ENCODE data around the gene ZNF22.
A peak's percentile ranks its signal among the peaks of the same experiment; 100 is the strongest.
"Not testable (repeated sequence)": the region's sequence is repeated elsewhere in the genome, so short reads cannot be mapped to it uniquely, and the experiment has no call there.

Gene ZNF22

DNA sequence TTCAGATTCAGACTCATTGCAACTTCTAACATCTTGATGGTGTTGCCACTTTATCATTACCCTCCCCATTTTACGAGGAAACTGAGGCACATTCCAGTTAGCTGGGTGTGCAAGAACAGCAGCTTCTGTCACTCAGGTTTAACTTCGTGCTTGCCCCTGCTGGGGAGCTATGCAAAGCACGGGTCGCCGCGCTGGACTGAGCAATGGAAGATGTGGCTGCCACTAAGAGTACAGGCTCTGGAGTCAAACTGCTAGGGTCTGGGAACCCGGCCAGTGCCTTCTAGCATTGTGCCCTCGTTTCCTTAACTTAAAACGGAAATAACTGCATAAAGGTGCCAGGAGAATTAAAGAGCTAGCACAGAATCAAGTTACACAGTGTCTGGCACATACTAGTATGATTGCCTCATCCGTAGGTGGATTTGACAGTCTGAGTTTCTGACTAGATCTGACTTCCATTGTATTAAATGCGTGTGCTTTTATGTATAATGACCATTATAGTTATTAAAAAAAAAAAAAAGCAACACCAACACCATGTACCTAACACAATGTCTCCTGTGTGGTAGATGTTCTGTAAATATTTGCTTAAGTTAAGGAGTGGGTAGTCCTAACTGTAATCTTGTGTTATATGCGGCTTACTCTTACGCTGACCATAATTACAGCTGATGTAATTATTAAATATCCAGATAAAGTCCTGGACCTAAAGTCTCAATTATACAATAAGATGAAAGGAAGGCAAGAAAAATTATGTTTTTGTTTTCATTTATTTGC, 842 bp downstream of the ZNF22 start:
- Mint-ChIP-seq H3K27ac (peak overlapping the region; percentile 89), H3K4me1 (ENCODE audit: low read depth) (peaks cover 31% of the 10 kb centered on the region), H3K4me3 (peak overlapping the region; percentile 91), H3K27me3 (no peaks in the 10 kb centered on the region), H3K36me3 (peaks cover 36% of the 10 kb centered on the region), H3K9me3 (ENCODE audit: low read depth) (peaks cover 12% of the 10 kb centered on the region)

DNA sequence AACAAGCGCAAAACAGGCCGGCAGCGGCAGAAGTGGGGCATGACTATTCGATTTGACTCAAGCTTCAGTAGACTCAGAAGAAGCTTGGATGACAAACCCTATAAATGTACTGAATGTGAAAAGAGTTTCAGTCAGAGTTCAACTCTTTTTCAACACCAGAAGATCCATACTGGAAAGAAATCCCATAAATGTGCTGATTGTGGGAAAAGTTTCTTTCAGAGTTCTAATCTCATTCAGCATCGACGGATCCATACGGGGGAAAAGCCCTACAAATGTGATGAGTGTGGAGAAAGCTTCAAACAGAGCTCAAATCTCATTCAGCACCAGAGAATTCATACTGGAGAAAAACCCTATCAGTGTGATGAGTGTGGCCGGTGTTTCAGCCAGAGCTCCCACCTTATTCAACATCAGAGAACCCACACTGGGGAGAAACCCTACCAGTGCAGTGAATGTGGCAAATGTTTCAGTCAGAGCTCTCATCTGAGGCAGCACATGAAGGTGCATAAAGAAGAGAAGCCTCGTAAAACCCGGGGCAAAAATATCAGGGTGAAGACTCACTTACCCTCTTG, 2.8 kb downstream of the ZNF22 start:
- peaks cover 12% of the 10 kb centered on the region for H3K9me3 Mint-ChIP-seq (ENCODE audit: low read depth)

DNA sequence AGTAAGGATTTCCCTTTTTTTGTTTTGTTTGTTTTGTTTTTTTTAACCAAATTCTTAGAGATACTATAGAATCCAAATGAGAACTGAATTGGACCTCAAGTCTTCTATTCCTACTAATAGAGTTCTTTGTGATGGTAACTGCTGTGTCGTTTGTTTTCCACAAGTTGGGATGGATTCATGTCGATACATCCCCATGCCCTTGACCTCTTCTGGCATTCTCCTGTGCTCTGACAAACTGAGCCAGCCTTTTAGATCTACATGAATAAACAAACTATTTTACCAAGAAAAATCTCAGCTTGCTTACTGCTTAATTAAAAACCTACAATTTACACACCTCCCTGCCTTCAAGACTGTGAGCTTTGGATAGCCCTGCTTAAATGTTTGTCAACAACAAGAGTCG, 3.9 kb downstream of the ZNF22 start:
- Mint-ChIP-seq H3K27me3 (no peaks in the 10 kb centered on the region), H3K27ac (no peak overlapping the region), H3K4me3 (no peak overlapping the region), H3K9me3 (ENCODE audit: low read depth) (peaks cover 12% of the 10 kb centered on the region), H3K4me1 (ENCODE audit: low read depth) (peaks cover 28% of the 10 kb centered on the region), H3K36me3 (peaks cover 36% of the 10 kb centered on the region)

More for the DNA sequence above, 2.8 kb downstream of the ZNF22 start:
- H3K4me3 Mint-ChIP-seq = no peak overlapping the region
- peaks cover 28% of the 10 kb centered on the region for H3K4me1 Mint-ChIP-seq (ENCODE audit: low read depth)
- H3K36me3 Mint-ChIP-seq = peaks cover 36% of the 10 kb centered on the region
- H3K27me3 Mint-ChIP-seq = no peaks in the 10 kb centered on the region
- peak overlapping the region; percentile 16 for H3K27ac Mint-ChIP-seq

DNA sequence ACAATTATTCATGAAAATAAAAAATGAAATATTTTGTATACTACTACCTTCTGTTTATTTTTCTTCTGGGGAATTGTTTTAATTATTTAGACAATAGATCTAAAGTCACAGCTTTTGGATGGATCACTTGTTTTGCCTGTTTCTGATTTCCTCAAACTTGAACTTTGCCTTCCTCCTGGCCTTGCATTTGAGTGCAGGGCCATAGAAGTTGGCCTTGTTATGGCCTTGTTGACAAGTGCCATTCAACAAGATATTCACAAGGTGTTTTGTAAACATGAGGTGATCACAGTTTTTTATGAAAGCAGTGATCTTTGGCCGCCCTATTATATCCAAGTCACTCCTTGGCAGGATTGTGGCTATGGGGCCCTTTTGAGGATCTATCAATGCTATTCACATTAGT, 4.6 kb downstream of the ZNF22 start:
- peaks cover 36% of the 10 kb centered on the region for H3K36me3 Mint-ChIP-seq
- H3K4me3 Mint-ChIP-seq = no peak overlapping the region
- peaks cover 21% of the 10 kb centered on the region for H3K4me1 Mint-ChIP-seq (ENCODE audit: low read depth)
- peaks cover 12% of the 10 kb centered on the region for H3K9me3 Mint-ChIP-seq (ENCODE audit: low read depth)
- no peak overlapping the region for H3K27ac Mint-ChIP-seq
- H3K27me3 Mint-ChIP-seq = no peaks in the 10 kb centered on the region

DNA sequence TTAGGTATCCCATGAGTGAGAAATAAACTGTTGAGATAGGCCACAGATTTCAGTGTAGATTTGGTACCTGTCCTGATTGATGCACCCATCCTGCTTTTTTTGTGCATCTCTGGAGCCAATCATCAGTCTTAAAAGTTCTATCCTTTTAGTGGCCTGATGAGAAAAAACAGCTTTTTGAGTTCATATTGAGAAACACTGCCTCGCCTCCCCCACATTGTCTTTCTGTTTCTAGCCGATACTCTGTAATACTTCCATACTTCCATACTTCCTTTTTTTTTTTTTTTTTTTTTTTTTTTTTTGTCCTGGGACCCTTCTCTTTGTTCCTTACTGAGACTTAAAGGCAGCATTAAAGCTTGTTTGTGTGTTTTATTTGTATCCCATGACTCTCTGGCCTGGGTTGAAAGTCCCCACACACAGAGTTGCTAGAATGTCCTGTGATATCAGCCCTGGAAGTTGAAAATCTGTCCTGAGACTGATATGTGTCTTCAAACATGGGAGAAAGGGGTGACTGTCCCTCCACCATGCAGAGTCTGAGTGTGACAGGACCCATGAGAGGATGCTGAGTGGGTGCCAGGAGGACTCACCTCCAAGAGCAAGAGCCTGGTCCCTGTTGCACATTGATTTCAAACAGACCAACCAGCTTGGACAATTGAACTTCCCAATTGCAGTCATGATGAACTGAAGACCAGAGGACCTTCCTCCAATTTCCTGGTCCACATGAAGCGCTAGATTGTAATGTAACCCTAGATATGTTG, 5.7 kb downstream of the ZNF22 start:
- peaks cover 12% of the 10 kb centered on the region for H3K9me3 Mint-ChIP-seq (ENCODE audit: low read depth)
- peaks cover 36% of the 10 kb centered on the region for H3K36me3 Mint-ChIP-seq
- H3K27me3 Mint-ChIP-seq = no peaks in the 10 kb centered on the region
- no peak overlapping the region for H3K4me3 Mint-ChIP-seq
- H3K27ac Mint-ChIP-seq = no peak overlapping the region
- H3K4me1 Mint-ChIP-seq (ENCODE audit: low read depth) = peaks cover 15% of the 10 kb centered on the region

DNA sequence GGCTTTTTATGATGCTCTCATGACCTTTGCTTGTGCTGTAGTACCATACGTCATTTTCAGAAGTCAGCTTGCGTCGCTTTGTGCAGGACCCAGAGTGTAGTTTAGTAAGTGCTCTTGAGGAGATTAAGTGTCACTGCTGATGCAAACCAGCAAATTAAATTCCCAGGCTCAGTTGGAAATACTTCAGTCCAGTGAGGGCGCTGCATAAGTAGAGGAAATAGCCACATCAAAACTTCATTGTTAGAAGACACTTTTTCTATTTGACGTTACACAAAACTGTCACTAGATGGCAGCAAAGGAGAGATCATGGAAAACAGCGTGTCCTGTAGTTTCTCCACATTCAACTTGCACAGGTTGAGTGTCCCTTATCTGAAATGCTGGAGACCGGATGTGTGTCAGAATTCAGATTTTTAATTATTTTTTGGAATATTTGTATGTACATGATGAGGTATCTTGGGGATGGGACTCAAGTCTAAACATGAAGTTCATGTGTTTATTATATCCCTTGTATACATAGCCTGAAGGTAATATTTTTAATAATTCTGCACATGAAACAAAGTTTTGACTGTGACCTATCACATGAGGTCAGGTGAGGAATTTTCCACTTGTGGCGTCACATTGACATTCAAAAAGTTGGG, 7.9 kb downstream of the ZNF22 start:
- Mint-ChIP-seq H3K9me3 (ENCODE audit: low read depth) (peaks cover 4% of the 10 kb centered on the region), H3K36me3 (peaks cover 20% of the 10 kb centered on the region), H3K27ac (no peak overlapping the region), H3K4me3 (no peak overlapping the region), H3K4me1 (ENCODE audit: low read depth) (peaks cover 4% of the 10 kb centered on the region), H3K27me3 (no peaks in the 10 kb centered on the region)

DNA sequence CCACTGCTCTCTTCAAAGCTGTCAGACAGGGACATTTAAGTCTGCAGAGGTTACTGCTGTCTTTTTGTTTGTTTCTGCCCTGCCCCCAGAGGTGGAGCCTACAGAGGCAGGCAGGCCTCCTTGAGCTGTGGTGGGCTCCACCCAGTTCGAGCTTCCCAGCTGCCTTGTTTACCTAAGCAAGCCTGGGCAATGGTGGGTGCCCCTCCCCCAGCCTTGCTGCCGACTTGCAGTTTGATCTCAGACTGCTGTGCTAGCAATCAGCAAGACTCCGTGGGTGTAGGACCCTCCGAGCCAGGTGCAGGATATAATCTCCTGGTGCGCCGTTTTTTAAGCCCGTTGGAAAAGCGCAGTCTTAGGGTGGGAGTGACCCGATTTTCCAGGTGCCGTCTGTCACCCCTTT, 13.8 kb downstream of the ZNF22 start:
- H3K27me3 Mint-ChIP-seq; H3K27ac Mint-ChIP-seq; H3K4me1 Mint-ChIP-seq (ENCODE audit: low read depth); H3K9me3 Mint-ChIP-seq (ENCODE audit: low read depth); H3K4me3 Mint-ChIP-seq; H3K36me3 Mint-ChIP-seq: not testable (repeated sequence)

DNA sequence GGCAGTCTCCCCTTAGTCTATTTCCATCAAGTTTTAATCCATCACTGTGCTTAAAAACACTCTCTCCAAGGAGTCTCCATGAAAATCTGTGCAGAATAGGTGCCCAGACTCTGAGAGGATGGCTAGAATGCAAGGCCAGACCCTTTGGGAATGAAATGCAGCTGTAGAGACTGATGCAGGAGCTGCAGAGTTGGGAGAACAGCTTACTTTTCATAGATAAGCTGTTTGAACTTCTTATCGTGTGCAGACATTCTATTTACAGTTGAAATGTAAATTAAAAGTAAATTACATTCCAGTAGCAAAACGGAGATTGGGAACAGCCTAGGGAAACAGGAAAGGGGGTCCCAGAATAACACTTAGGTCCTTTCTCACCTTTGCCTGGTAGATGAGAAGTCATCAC, 14.9 kb downstream of the ZNF22 start:
- H3K9me3 Mint-ChIP-seq (ENCODE audit: low read depth) = no peaks in the 10 kb centered on the region
- no peaks in the 10 kb centered on the region for H3K4me1 Mint-ChIP-seq (ENCODE audit: low read depth)
- H3K36me3 Mint-ChIP-seq = no peaks in the 10 kb centered on the region
- no peak overlapping the region for H3K4me3 Mint-ChIP-seq
- no peaks in the 10 kb centered on the region for H3K27me3 Mint-ChIP-seq
- no peak overlapping the region for H3K27ac Mint-ChIP-seq

DNA sequence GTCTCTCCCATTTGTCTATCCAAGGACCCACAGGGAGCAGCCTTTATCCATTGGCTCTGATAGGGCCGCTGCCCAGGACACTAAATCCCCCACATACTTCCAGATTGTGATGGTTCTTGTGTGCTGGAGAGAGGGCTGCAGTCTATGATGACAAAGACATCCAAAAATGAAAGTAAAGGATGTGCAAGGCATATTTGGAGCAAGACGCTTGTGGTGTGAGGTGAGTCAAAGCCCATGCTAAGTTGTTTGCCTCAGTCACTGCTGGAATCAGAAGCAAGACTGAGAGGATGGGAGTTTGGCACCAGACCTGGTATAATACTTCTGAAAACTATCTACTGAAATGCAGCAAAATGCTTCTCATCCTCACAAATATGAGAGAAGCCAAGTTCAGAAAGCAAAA, 22.7 kb downstream of the ZNF22 start:
- Mint-ChIP-seq H3K36me3 (peaks cover 2% of the 10 kb centered on the region), H3K27ac (no peak overlapping the region), H3K9me3 (ENCODE audit: low read depth) (peaks cover 11% of the 10 kb centered on the region), H3K4me3 (no peak overlapping the region), H3K27me3 (peaks cover 4% of the 10 kb centered on the region), H3K4me1 (ENCODE audit: low read depth) (no peaks in the 10 kb centered on the region)

DNA sequence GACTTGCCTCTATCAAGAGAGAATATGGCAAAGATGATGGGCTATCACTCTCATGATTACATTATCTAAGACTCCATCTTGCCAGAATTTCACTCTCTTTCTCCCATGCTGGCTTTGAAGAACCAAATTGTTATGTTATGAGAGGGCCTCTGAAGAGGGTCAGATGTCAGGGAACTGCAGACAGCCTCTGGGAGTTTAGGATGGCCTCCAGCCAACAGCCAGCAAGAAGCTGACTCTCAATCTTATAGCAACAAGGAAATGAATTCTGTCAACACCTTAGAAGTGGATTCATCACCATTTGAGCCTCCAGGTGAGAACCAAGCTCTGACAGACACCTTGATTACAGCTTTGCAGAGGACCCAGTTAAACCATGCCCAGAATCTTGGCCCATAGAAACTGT, 33.6 kb downstream of the ZNF22 start:
- Mint-ChIP-seq H3K9me3 (ENCODE audit: low read depth) (peaks cover 19% of the 10 kb centered on the region), H3K27me3 (peaks cover 5% of the 10 kb centered on the region), H3K36me3 (peaks cover 5% of the 10 kb centered on the region), H3K4me3 (no peak overlapping the region), H3K4me1 (ENCODE audit: low read depth) (no peaks in the 10 kb centered on the region), H3K27ac (no peak overlapping the region)

DNA sequence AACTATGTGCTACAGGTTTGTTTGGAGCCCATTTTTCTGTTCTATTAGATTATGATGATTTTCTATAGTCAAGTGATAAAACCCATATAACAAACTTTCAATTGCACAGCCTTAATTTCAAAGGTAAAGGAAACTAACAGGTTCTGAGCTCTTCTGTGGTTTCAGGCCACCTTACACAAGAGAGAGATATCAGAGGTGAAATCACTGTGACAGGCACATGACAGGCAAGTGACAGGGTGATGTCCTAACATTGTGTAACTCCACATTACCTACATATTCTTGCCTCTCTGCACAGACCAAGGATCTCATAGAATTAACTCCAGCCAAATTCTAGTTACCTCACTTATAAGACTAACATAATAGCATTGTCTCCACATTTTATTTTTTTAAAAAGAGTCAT, 35.0 kb downstream of the ZNF22 start:
- Mint-ChIP-seq H3K27me3 (peaks cover 5% of the 10 kb centered on the region), H3K9me3 (ENCODE audit: low read depth) (peaks cover 13% of the 10 kb centered on the region), H3K27ac (no peak overlapping the region), H3K4me3 (no peak overlapping the region), H3K36me3 (peaks cover 5% of the 10 kb centered on the region), H3K4me1 (ENCODE audit: low read depth) (no peaks in the 10 kb centered on the region)

DNA sequence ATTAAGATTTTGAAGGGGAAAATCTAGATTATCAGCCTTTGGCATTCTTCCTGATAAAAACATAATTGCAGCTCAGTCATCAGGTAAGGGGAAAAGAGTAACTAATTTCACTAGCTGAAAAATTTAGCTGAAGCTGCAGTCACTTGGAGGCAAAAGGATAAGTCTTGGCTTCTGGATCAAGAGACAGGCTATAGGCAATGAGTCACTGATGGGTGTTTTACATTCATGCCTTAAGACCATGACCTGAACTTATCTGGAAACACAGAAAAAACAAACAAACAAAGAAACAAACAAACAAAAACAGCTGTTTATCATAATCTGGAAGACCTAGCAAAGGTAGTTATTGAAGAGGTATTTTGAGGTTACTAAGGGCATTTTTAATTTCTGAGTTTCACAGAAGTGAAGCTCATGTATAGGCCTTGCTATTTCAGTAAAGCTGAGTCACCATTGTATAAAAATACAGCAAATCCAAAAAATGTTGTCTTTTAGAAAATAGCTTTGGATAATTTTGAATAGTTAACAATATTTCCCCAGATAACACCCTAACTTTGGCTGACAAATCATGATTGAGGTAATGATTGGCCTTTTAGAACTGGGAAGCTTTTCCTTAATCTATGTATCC, 40.3 kb downstream of the ZNF22 start:
- H3K9me3 Mint-ChIP-seq (ENCODE audit: low read depth) = peaks cover 3% of the 10 kb centered on the region
- no peaks in the 10 kb centered on the region for H3K27me3 Mint-ChIP-seq
- H3K4me3 Mint-ChIP-seq = no peak overlapping the region
- no peaks in the 10 kb centered on the region for H3K36me3 Mint-ChIP-seq
- H3K4me1 Mint-ChIP-seq (ENCODE audit: low read depth) = no peaks in the 10 kb centered on the region
- no peak overlapping the region for H3K27ac Mint-ChIP-seq

DNA sequence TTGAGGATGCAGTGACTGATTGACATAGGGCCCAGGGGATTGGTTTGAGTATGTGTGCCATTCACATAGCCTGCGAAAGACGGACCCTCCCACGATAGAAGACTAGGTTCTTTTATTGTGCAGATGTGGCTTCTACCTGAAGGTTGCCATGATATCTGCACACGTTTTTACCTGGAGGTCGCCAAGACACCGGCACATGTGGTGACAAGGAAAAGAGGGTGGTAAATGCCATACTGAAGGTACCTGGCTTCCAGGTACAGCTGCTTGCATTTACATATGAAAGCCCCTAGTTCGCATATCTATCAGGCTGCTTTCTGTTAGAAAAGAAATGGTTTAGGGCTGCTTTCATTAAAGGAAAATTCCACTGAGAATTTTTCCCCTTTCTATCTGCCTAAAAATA, 43.6 kb downstream of the ZNF22 start:
- Mint-ChIP-seq H3K4me3 (no peak overlapping the region), H3K27me3 (no peaks in the 10 kb centered on the region), H3K4me1 (ENCODE audit: low read depth) (no peaks in the 10 kb centered on the region), H3K27ac (no peak overlapping the region), H3K9me3 (ENCODE audit: low read depth) (peaks cover 12% of the 10 kb centered on the region), H3K36me3 (peaks cover 4% of the 10 kb centered on the region)

DNA sequence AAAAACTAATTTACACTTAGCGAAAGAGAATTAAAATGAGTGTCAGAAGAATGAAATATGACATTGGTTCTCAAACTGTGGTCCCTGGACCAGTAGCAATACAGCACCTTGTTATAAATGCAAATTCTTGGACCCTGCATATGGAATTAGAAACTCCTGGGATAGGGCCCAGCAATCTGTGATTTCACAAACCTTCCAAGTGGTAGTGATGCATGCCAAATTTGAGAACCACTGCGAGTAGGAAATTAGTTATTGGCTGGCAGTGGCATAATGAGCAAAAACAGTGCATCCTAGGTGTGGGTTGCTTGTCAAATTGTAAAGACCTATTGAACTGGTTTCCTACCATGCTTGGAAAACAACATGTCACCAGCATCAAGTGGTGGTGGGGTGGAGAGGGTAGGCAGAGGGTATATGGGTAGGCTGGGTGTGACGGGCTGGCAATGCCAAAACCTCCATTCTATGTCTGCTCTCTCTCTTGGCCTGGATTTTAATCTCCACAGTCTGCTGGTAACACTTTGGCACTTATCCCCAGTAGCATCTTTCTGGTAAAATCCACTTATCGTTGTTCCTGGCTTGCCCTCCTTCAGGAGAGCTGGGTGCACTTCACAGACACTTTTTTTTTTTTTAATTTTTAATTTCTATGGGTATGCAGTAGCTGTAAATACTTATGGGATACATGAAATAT, 50.0 kb downstream of the ZNF22 start:
- H3K4me1 Mint-ChIP-seq (ENCODE audit: low read depth) = no peaks in the 10 kb centered on the region
- H3K9me3 Mint-ChIP-seq (ENCODE audit: low read depth) = peaks cover 19% of the 10 kb centered on the region
- peaks cover 3% of the 10 kb centered on the region for H3K27me3 Mint-ChIP-seq
- no peak overlapping the region for H3K27ac Mint-ChIP-seq
- no peak overlapping the region for H3K4me3 Mint-ChIP-seq
- peaks cover 4% of the 10 kb centered on the region for H3K36me3 Mint-ChIP-seq

Data from activated naive CD8-positive, alpha-beta T cell (primary cell).